Measurements from ENCODE around the gene ACAN. TPM values are rescaled to one million over a fixed set of nuclear protein-coding genes. Genes with fewer than 3 reads are reported as not detected.
A peak's percentile ranks its signal among the peaks of the same experiment; 100 is the strongest.

Gene ACAN
- total and polyA plus RNA-seq, 9 of the 15 experiments (the other 6 are each of a cell fraction or from before 2014, with no cell fraction given), result not detected

GRCh38 chr15:88847144-88847543, 43.9 kb downstream of the ACAN start:
- ATAC-seq, result peak; percentile 64
- Histone ChIP-seq H3K9me1 (ENCODE audit: control insufficient read depth, insufficient read depth, low read length) (no peaks in the 10 kb centered on the region), H3K4me2 (ENCODE audit: insufficient read depth, low read length) (no peak overlapping the region), H2AFZ (ENCODE audit: low read depth, low read length) (no peak overlapping the region), H3K4me1 (replicated peaks in 1 of 2; ENCODE audit: control insufficient read depth in 2 of 2, insufficient read depth in 2 of 2, low read length in 2 of 2) (peaks cover 0 to 16% of the 10 kb centered on the region in 2 experiments; a peak in 2 of 5 replicates), H3K27me3 (ENCODE audit: control insufficient read depth in 2 of 2, insufficient read depth in 2 of 2, low read length in 2 of 2) (peaks cover 30 to 47% of the 10 kb centered on the region in 2 experiments), H3K27ac (ENCODE audit: extremely low read depth, low read depth, low read length) (no peak overlapping the region), H3K9ac (ENCODE audit: insufficient read depth in 1 of 2, low read depth in 2 of 2, low read length in 2 of 2) (no peak overlapping the region), H4K20me1 (replicated peaks; ENCODE audit: control insufficient read depth, insufficient read depth, low read length) (no peaks in the 10 kb centered on the region), H3K9me3 (replicated peaks; ENCODE audit: control insufficient read depth, insufficient read depth, low read depth, low read length) (no peaks in the 10 kb centered on the region), H3K4me3 (no peak overlapping the region), H3K79me2 (ENCODE audit: control insufficient read depth, insufficient read depth, low read length) (no peaks in the 10 kb centered on the region), H3K36me3 (ENCODE audit: control insufficient read depth, insufficient read depth, low read length) (no peaks in the 10 kb centered on the region)
- ChIA-PET CTCF (ENCODE audit: low intra/inter-chr PET ratio) (no interaction called here), POLR2A (no interaction called here)
- TF ChIP-seq EGR1 (conservative IDR thresholded peaks at IDR 0.05) (peak; percentile 23; the same call in 1 of the 2 replicates), HCFC1 (IDR thresholded peaks at IDR 0.05; ENCODE audit: low read depth, low read length) (no peak), NRF1 (conservative IDR thresholded peaks at IDR 0.05 in 1 of 2, IDR thresholded peaks at IDR 0.05 in 1 of 2) (peak; percentile 51 to 60; a peak in 3 of 4 replicates)
- no TSS peak for BruUV-seq (replicated peaks)
- no peak for DNase-seq (ENCODE audit: extremely low read depth in 1 of 4, low spot score in 3 of 4)
- in situ Hi-C loops (cut with MboI), result no loop called here
- intact Hi-C loops (cut with micrococcal nuclease), result no loop called here
- no peak for FAIRE-seq
- 9% methylated on average over 18 of the region's 20 CpGs for WGBS (ENCODE audit: insufficient coverage, low coverage, missing lambda C conversion rate)

GRCh38 chr15:88848203-88848602, 45.0 kb downstream of the ACAN start:
- H3K9me1 ChIP-seq (ENCODE audit: control insufficient read depth, insufficient read depth, low read length), result no peaks in the 10 kb centered on the region
- FAIRE-seq (no peak), ATAC-seq (no peak), DNase-seq (ENCODE audit: extremely low read depth in 1 of 4, low spot score in 3 of 4) (no peak)
- peaks cover 0 to 16% of the 10 kb centered on the region in 2 experiments; a peak in 2 of 5 replicates for H3K4me1 ChIP-seq (replicated peaks in 1 of 2; ENCODE audit: control insufficient read depth in 2 of 2, insufficient read depth in 2 of 2, low read length in 2 of 2)
- 35% methylated on average over 3 of the region's 3 CpGs for WGBS (ENCODE audit: insufficient coverage, low coverage, missing lambda C conversion rate)
- TF ChIP-seq RBM25 (IDR thresholded peaks at IDR 0.05; ENCODE audit: low read depth, low read length, severe bottlenecking) (peak; percentile 60), ZNF239 (CRISPR knock-in tag; IDR thresholded peaks at IDR 0.05) (peak; percentile 94), ZNF436 (CRISPR knock-in tag; IDR thresholded peaks at IDR 0.05) (no peak)
- no peak overlapping the region for H3K4me3 ChIP-seq
- ChIA-PET POLR2A (no interaction called here), CTCF (ENCODE audit: low intra/inter-chr PET ratio) (no interaction called here)
- in situ Hi-C loops (cut with MboI) (no loop called here), intact Hi-C loops (cut with micrococcal nuclease) (no loop called here)
- H3K79me2 ChIP-seq (ENCODE audit: control insufficient read depth, insufficient read depth, low read length), result no peaks in the 10 kb centered on the region
- H3K4me2 ChIP-seq (ENCODE audit: insufficient read depth, low read length), result no peak overlapping the region
- H4K20me1 ChIP-seq (replicated peaks; ENCODE audit: control insufficient read depth, insufficient read depth, low read length), result no peaks in the 10 kb centered on the region
- no peaks in the 10 kb centered on the region for H3K36me3 ChIP-seq (ENCODE audit: control insufficient read depth, insufficient read depth, low read length)
- no peak overlapping the region for H3K9ac ChIP-seq (ENCODE audit: insufficient read depth in 1 of 2, low read depth in 2 of 2, low read length in 2 of 2)
- H3K27me3 ChIP-seq (ENCODE audit: control insufficient read depth in 2 of 2, insufficient read depth in 2 of 2, low read length in 2 of 2), result peaks cover 25 to 49% of the 10 kb centered on the region in 2 experiments
- H3K27ac ChIP-seq (ENCODE audit: extremely low read depth, low read depth, low read length), result no peak overlapping the region
- no TSS peak for BruUV-seq (replicated peaks)
- H3K9me3 ChIP-seq (replicated peaks; ENCODE audit: control insufficient read depth, insufficient read depth, low read depth, low read length), result no peaks in the 10 kb centered on the region
- no peak overlapping the region for H2AFZ ChIP-seq (ENCODE audit: low read depth, low read length)

Measured in K562 (cell line).